Left renal cortex interstitium (tissue), 4 donors: ENCODE results near the gene ETV3. TPM values are rescaled to one million over a fixed set of nuclear protein-coding genes. Genes with fewer than 3 reads are reported as not detected.
A peak's percentile ranks its signal among the peaks of the same experiment; 100 is the strongest.

Experiments
- DNase-seq, 4 donors: peaks; one replicate each; pipeline ENCODE4 v3.0.0-alpha.2; 2013; ENCODE audit warnings: low read depth in 4 of 4, low spot score in 2 of 4, missing footprints in 1 of 4
- polyA plus RNA-seq, 4 donors: library from polyadenylated mRNA; unstranded; fragments of 120-200 nt; gene quantifications; one replicate each; pipeline ENCODE4 v1.2.1, GENCODE V29; 2013; ENCODE audit not compliant: insufficient read length in 4 of 4

Gene ETV3
- polyA plus RNA-seq, 4 donors, result 25.9 to 27.5 (median 26.3) TPM

DNA sequence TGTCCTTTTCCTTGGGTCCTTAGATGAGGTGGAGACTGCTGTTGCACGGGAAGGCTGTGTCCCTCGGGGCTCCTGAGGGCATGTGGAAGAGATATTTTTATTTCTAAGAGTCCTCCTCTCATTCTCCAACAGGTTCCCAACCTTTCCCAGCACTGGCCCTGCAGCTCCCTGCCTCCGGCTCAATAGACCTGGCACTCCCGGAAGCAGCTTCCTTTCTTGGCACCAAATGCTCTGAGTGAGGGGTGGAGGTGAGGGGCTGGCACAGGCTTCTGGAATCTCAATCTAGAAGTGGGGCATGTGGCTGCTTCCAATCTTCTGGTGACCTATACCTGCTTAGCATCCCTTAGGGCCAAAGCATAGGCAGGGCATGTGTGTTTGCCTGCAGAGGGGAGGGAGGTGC is 43.1 kb downstream of the ETV3 start:
- no peak for DNase-seq

DNA sequence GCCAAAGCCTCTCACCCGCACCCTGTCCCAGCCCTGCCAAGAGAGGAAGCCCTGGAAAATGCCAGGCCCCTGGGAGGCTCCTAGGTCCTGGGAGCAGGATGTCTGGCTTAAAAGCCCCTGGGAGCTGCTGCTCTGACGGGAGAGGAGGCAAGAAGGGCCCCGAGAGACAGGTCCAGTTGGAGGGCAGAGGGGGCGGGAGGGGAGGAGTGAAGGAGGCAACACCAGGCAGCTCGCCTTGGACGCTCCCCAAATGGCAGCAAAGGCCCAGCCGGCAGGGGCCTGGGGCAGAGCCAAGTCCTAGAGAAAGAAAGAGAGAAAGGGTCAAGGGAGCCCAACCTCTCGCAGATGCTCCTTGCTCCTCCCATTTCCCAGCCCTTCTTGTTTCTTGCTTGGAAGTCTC is 45.4 kb downstream of the ETV3 start:
- DNase-seq, result peak in 1 of 4 donors; percentile 12

DNA sequence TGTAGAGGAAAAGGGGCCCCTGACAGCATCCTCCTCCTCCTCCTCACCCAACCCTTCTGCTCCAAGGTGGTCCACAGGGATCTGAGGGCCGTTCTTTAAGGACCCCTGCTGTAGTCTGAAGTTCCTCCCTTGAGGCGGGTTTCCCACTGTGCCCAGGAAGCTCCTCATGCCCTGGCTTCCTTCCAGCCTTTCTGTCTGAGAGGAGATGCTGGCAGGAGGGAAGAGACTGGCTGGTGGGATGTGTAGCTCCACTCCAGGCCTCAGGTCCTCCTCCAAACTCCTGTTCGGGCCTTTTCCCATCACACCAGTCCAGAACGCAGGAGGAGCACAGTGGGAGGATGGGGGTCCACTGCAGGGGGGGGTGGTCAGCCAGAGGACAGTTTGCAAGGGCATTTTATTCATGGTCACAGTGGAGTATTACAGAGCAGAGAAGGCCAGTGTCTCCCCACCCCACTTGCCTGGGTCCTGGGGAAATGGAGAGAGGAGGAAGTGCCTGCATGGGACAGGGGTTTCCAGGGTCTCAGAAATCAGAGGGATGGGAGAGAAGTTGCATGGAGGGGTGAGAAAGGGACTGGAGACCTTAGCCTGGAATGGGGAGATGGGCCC is 46.4 kb downstream of the ETV3 start:
- DNase-seq, result no peak

DNA sequence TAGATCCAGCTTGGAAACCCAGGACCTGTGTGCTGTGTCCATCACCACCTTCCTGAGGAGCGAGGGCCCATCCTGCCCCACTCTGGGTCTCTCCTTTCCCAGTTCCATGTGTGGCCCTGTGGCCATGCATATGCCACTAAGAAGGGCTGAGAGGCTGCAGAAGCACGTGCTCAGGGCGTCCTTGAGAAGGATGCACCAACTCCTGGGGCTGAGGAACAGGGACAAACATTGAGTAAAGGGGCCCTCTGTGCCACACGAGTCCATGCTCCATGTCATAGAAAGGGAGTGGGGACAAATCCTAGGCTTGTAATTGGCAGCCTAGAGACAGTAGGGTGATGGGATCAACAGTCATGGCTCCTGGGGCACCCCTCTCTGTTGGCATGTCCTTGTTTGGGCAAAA is 47.0 kb downstream of the ETV3 start:
- no peak for DNase-seq

DNA sequence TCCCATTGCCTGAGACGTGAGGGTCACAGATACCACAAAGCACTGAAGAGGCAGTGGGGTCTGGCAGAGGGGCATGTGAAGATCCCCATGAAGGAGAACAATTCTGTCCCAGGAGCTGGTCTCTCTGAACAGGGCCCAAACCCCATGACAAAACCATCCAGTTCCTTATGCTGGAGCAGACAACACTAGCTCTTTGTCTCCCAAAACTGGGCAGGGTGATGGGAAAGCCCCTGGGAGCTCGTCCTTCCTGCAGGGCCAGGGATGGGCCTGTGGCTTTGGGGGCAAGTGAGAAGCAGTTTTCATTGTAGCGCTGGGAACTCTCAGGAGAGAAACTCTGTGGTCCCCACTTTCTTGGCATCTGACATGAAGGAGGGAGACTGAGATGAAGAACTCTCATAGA is 47.4 kb downstream of the ETV3 start:
- DNase-seq, result no peak

DNA sequence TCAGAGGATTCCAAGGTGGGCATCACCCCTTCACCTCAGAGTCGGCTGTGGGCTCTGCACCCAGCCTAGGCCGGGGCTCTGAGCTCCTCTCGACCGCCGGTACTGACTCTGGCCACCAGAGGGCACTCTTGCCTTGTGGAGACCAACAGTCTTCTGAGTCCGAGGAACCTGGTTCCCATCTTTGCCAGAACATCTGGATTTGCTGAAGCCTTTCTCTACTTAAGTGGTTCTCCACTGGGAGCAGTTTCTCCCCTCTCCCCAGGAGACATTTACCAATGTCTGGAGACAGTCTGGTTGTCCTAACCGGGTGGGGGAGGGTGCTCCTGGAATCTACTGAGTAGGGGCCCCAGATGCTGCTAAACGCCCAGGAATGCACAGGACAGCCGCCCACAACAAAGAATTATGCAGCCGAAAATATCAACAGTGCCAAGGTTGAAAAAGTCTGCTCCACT is 48.0 kb downstream of the ETV3 start:
- peak; percentile 53 to 77 (median 59) for DNase-seq

DNA sequence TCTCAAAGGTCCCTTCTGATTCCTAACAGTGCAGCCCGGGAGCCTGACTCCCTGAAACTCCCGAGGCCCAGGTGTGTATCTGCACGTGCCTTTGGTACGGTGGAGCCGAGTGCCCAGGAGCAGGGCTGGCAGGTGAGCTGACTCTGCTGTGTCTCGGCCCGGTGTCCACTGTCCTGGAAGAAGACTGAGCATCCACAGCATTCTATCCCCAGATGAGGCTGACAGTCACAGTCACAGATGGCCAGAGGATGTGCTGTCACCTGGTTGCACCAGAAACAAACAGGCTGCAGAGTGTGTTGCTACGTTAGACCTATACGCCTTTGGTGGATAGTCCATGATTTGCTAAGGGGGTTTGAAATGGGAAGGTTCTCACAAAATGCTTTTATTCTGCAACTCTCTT is 48.4 kb downstream of the ETV3 start:
- no peak for DNase-seq

DNA sequence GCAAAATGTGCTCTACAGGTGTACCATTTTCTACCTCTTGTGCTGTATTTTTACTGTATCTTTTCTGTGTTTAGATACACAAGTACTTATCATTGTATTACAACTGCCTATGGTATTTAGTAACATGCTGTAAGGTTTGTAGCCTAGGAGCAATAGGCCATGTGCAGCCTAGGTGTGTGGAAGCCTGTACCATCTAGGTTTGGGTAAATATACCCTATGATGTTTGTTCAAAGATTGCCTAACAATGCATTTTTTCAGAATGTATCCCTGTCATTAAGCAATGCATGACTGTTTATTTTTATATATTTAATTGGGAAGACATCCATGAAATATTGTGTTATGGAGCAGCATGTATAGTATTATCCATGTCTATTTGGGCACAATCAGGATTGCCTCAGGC is 49.6 kb downstream of the ETV3 start:
- DNase-seq, result no peak

DNA sequence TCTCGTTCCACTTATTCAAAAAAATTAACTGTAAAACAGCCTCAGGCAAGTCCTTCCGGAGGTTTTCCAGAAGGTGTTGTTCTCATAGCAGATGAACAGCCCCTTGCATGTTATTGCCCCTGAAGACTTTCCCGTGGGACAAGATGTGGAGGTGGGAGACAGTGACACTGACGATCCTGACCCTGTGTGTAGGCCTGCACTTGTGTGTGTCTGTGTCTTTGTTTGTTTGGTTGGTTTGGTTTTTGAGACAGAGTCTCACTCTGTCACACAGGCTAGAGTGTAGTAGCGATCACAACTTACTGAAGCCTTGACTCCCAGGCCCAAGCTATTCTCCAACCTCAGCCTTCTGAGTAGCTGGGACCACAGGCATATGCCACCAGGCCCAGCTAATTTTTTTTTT is 51.2 kb downstream of the ETV3 start:
- DNase-seq, result no peak

DNA sequence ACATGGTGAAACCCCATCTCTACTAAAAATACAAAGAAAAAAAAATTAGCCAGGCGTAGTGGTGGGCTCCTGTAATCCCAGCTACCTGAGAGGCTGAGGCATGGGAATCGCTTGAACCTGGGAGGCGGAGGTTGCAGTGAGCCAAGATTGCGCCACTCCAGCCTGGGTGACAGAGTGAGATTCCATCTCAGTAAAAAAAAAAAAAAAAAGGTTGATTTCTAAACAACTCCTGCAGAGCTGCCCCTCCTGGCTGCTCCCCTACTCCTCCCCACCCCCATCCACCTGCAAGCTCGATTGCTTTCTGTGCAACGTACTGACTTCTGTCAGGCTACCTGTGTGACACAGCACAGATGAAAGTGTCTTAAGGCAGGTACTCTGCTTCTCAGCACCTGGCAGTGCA is 51.9 kb downstream of the ETV3 start:
- no peak for DNase-seq

DNA sequence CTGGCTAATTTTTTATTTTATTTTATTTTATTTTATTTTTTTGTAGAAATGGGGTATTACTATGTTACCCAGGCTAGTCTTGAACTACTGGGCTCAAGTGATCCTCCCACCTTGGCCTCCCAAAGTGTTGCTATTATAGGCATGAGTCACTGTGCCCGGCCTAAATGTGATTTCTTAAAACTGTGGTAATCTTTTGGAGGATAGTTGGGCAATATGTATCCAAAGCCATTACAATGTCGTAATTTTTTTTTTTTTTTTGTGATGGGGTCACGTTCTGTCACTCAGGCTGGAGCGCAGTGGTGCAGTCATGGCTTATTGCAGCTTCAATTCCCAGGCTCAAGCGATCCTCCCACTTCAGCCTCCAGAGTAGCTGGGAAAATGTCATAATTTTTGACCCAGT is 52.8 kb downstream of the ETV3 start:
- no peak for DNase-seq

DNA sequence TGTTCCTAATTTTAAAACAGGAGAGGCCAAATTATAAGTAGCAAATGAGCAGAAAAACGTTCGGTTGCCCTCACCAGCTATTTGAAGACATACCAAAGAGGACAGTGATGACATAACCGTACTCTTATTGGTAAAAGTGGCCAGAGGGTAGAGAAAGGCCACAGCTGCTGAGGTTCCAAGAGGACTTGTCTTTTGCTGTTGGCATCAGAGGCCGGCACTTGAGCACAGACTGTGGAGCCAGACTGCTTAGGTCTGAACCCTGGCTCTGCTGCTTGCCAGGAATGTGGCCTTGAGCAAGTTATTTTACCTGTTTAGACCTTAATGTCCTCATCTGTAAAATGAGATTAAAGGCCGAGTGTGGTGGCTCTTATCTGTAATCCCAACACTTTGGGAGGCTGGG is 53.5 kb downstream of the ETV3 start:
- DNase-seq, result no peak

DNA sequence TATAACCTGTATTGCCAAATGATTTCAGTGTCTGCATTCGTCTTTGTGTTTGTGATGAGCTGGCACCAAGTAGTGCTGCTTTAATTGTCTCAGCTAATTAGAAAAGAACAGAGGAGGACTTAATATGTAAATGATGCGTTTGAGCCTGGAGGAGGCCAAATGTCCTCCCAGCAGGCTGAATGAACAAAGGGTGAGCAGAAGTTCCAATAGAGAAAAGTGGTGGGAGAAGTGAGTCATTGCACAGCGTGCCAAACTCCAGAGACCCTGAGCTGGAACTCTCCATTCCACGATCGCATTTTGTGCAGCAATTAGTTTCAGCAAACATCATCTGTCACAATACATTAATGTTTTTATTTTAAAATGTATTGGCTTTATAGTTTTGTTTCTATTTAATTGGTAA is 56.5 kb downstream of the ETV3 start:
- no peak for DNase-seq

DNA sequence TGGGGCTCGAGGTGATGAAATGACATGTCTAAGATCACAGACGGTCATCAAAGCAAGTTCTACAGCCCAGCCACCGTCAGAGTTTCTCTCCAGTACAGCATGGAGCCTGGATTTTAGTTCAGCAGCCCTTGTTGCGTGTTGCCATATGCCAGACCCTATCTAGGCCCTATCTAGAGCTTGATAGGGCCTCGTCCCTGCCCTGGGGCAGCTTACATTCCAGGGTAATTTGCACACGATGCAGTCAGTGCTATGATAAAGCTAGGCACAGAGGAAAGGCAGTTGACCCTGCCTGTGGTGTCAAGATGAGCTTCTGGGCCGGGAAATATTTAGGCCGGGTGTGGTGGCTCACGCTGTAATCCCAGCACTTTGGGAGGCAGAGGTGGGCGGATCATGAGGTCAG is 57.5 kb downstream of the ETV3 start:
- DNase-seq, result no peak

DNA sequence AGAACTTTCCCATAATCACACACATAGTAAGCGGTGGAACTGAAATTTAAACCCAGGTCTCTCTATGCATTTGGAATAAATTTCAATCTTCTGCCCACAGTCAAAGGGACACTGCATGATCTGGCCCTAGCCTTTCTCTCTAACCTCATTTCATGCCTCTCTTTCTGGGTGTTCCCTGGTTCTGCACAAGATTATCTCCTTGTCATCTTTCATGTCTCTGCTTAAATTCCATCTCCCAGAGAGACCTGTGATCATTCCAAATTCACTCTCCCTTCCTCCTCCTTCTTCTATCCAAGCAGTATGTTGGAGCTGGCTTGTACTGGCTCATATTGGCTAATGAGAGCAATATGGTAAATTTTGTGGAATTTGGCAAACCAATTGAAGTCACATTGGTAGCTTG is 60.8 kb downstream of the ETV3 start:
- DNase-seq, result no peak

DNA sequence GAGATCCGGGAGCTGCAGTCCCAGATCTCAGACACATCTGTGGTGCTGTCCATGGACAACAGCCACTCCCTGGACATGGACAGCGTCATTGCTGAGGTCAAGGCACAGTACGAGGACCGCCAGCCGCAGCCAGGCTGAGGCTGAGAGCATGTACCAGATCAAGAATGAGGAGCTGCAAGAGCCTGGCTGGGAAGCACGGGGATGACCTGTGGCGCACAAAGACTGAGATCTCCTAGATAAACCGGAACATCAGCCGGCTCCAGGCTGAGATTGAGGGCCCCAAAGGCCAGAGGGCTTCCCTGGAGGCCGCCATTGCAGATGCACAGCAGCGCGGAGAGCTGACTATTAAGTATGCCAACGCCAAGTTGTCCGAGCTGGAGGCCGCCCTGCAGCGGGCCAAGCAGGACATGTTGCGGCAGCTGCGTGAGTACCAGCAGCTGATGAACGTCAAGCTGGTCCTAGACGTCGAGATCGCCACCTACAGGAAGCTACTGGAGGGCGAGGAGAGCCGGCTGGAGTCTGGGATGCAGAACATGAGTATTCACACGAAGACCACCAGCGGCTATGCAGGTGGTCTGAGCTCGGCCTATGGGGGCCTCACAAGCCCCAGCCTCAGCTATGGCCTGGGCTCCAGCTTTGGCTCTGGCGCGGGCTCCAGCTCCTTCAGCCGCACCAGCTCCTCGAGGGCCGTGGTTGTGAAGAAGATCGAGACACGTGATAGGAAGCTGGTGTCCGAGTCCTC is 64.1 kb downstream of the ETV3 start:
- peak; percentile 9 to 34 (median 30) for DNase-seq

Other genes with a start within 250 kb of the ETV3 start
- gene PEAR1, start 244.7 kb downstream of the ETV3 start, polyA plus RNA-seq, result 10 to 100 TPM; 18.2 to 25.5 (median 22.6) TPM
- under 1 TPM; 0.25 to 0.99 (median 0.50) TPM for gene LRRC71, start 217.8 kb downstream of the ETV3 start, polyA plus RNA-seq
- gene ARHGEF11, start 92.7 kb downstream of the ETV3 start, polyA plus RNA-seq, result 10 to 100 TPM; 27.7 to 43.4 (median 36.3) TPM
- not detected for gene ETV3L, start 38.6 kb downstream of the ETV3 start, polyA plus RNA-seq